ENCODE results near the gene TBX19.

The TBX19 gene

GRCh38 chr1:168281603-168282325, 1.1 kb downstream of the TBX19 start:
- DNase-seq, result no peak

GRCh38 chr1:168285521-168285790, 4.8 kb downstream of the TBX19 start:
- DNase-seq, result peak; percentile 75

GRCh38 chr1:168285971-168286927, 5.6 kb downstream of the TBX19 start:
- no peak for DNase-seq

GRCh38 chr1:168287237-168287664, 6.6 kb downstream of the TBX19 start:
- peak; percentile 60 for DNase-seq

GRCh38 chr1:168288311-168289052, 7.8 kb downstream of the TBX19 start:
- no peak for DNase-seq

GRCh38 chr1:168291222-168291837, 10.7 kb downstream of the TBX19 start:
- peak; percentile 99 for DNase-seq

GRCh38 chr1:168293356-168293755, 12.7 kb downstream of the TBX19 start:
- peak; percentile 78 for DNase-seq

- no peak for DNase-seq
Measured at GRCh38 chr1:168295411-168296114, 14.9 kb downstream of the TBX19 start.

- DNase-seq, result peak; percentile 93
Measured at GRCh38 chr1:168297019-168297730, 16.5 kb downstream of the TBX19 start.

- no peak for DNase-seq
Measured at GRCh38 chr1:168298446-168298845, 17.8 kb downstream of the TBX19 start.

- DNase-seq, result no peak
Measured at GRCh38 chr1:168300626-168301025, 19.9 kb downstream of the TBX19 start.

GRCh38 chr1:168301664-168302320, 21.1 kb downstream of the TBX19 start:
- peak; percentile 43 for DNase-seq

GRCh38 chr1:168303716-168304540, 23.3 kb downstream of the TBX19 start:
- DNase-seq, result peak; percentile 36

GRCh38 chr1:168304865-168305264, 24.2 kb downstream of the TBX19 start:
- peak; percentile 94 for DNase-seq

GRCh38 chr1:168312718-168313604, 32.3 kb downstream of the TBX19 start:
- DNase-seq, result no peak

- peak; percentile 47 for DNase-seq
Measured at GRCh38 chr1:168316142-168316541, 35.5 kb downstream of the TBX19 start.

GRCh38 chr1:168317309-168317708, 36.6 kb downstream of the TBX19 start:
- no peak for DNase-seq

- no peak for DNase-seq
Measured at GRCh38 chr1:168319691-168320090, 39.0 kb downstream of the TBX19 start.

GRCh38 chr1:168320149-168320548, 39.5 kb downstream of the TBX19 start:
- DNase-seq, result no peak

All from NCI-H69 (cell line).